Panc1 (cell line): ENCODE measurements around the gene MAN2B1.

Experiments
- REST ChIP-seq, 2 experiments: IDR thresholded peaks; 2 replicates each; pipeline ENCODE4 v1.6.1; 2011 to 2012; ENCODE audit warnings: low read depth in 2 of 2, control low read depth in 1 of 2, low read length in 1 of 2, mild to moderate bottlenecking in 1 of 2, moderate library complexity in 1 of 2; ENCODE audit not compliant: insufficient read depth in 1 of 2
- SIN3A ChIP-seq: IDR thresholded peaks from 2 replicates; pipeline ENCODE4 v1.6.1; 2012; ENCODE audit warnings: low read depth, mild to moderate bottlenecking, low read length, moderate library complexity, borderline replicate concordance; ENCODE audit not compliant: insufficient read depth
- TF ChIP-seq, protein P1 (sequence below): fragments of 450-650 bp; IDR thresholded peaks from 2 replicates; pipeline ENCODE4 v1.5.1; 2017; ENCODE audit warnings: mild to moderate bottlenecking

GRCh38 chr19:12607631-12608030 lies 58.9 kb downstream of the MAN2B1 start:
- TF ChIP-seq, protein P1, sequence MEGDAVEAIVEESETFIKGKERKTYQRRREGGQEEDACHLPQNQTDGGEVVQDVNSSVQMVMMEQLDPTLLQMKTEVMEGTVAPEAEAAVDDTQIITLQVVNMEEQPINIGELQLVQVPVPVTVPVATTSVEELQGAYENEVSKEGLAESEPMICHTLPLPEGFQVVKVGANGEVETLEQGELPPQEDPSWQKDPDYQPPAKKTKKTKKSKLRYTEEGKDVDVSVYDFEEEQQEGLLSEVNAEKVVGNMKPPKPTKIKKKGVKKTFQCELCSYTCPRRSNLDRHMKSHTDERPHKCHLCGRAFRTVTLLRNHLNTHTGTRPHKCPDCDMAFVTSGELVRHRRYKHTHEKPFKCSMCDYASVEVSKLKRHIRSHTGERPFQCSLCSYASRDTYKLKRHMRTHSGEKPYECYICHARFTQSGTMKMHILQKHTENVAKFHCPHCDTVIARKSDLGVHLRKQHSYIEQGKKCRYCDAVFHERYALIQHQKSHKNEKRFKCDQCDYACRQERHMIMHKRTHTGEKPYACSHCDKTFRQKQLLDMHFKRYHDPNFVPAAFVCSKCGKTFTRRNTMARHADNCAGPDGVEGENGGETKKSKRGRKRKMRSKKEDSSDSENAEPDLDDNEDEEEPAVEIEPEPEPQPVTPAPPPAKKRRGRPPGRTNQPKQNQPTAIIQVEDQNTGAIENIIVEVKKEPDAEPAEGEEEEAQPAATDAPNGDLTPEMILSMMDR: no peak
- TF ChIP-seq SIN3A (no peak), REST (IDR thresholded peaks at IDR 0.05; ENCODE audit: insufficient read depth in 1 of 2, low read depth in 2 of 2, low read length in 1 of 2) (no peak)
